NB4 (cell line): Measurements from ENCODE around the gene DPYSL5.

Source experiments
- DNase-seq: peaks from one replicate; pipeline ENCODE4 v3.0.0; 2010; ENCODE audit warnings: low read depth
- H3K4me3 ChIP-seq: one replicate; pipeline ENCODE4 v1.5.1; 2011; ENCODE audit warnings: mild to moderate bottlenecking, low read depth, low read length, moderate library complexity
- MYC ChIP-seq: IDR thresholded peaks from 2 replicates; pipeline ENCODE4 v1.6.1; 2011; ENCODE audit warnings: low read depth, low read length
- POLR2A ChIP-seq: IDR thresholded peaks from 2 replicates; pipeline ENCODE4 v1.6.1; 2011; ENCODE audit warnings: mild to moderate bottlenecking; ENCODE audit not compliant: insufficient read length; ENCODE audit errors: extremely low read depth
- TF ChIP-seq, protein P1 (sequence below): IDR thresholded peaks from one replicate; pipeline ENCODE4 v1.5.1; 2012; ENCODE audit warnings: low read depth, low read length
- TF ChIP-seq, protein P2 (sequence below): IDR thresholded peaks from 2 replicates; pipeline ENCODE4 v1.6.1; 2011; ENCODE audit warnings: low read depth, low read length

DPYSL5 gene

DNA sequence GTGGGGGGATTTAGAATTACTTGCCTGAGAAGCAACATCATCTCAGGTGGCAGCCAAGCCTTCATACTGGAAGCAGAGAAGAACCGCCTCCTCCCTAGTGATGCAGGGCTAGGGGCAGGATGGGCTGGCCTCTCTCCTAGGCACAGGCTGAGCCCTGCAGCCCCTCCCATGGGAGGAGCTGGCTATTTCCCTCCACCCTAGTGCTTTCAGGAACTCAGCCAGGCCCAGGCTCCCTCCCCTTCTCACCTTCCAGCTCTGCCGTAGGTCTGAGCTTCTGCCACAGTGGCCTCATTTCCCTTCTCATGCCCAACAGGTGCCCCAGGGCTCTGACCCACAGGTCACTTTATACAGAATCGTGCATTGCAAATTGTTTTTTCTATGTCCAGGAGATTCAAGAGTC lies 31.0 kb upstream of the DPYSL5 start:
- no peak overlapping the region for H3K4me3 ChIP-seq
- TF ChIP-seq POLR2A (no peak), MYC (no peak)
- TF ChIP-seq, protein P1, sequence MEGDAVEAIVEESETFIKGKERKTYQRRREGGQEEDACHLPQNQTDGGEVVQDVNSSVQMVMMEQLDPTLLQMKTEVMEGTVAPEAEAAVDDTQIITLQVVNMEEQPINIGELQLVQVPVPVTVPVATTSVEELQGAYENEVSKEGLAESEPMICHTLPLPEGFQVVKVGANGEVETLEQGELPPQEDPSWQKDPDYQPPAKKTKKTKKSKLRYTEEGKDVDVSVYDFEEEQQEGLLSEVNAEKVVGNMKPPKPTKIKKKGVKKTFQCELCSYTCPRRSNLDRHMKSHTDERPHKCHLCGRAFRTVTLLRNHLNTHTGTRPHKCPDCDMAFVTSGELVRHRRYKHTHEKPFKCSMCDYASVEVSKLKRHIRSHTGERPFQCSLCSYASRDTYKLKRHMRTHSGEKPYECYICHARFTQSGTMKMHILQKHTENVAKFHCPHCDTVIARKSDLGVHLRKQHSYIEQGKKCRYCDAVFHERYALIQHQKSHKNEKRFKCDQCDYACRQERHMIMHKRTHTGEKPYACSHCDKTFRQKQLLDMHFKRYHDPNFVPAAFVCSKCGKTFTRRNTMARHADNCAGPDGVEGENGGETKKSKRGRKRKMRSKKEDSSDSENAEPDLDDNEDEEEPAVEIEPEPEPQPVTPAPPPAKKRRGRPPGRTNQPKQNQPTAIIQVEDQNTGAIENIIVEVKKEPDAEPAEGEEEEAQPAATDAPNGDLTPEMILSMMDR: no peak
- TF ChIP-seq, protein P2, sequence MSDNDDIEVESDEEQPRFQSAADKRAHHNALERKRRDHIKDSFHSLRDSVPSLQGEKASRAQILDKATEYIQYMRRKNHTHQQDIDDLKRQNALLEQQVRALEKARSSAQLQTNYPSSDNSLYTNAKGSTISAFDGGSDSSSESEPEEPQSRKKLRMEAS: no peak
- DNase-seq: peak; percentile 47

DNA sequence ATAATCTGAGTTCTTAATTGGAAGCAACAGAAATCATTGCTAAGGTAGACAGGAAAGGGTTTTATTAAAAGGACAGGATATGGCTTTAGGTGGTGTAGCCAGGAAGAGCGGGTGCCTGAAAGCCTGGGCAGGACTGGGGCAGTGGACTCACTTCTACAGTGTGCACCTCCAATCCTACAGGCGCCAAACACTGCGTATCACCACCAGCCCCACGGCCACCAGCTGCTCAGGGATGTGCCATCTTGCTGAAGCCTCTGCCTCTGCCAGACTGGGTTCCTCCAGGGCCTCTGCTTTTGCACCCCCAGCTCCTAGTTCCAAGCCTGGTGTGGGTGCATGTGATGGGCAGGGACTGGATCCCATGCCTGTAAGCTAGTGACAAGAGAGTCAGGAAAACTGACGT lies 29.7 kb upstream of the DPYSL5 start:
- TF ChIP-seq MYC (no peak), POLR2A (no peak)
- TF ChIP-seq, protein P1: no peak
- TF ChIP-seq, protein P2: no peak
- DNase-seq: no peak
- no peak overlapping the region for H3K4me3 ChIP-seq

DNA sequence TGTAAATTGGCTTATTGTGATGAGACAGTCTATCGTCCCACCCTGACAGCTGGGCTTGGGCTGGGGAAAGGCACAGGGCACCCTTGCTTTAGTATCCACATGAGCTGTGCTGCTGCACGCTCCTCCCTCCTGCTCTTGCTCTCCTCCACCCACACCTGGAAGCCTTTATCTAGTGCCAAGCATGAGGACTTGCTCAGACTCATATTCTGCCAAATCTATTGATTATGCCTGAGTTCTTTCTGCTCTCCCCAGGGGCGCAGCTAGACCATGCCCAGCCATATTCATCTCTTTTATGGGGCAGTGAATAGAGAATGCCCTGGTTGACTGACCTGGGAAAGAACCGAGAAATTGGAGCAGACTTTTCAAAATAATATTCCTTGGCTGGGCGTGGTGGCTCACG lies 29.0 kb upstream of the DPYSL5 start:
- H3K4me3 ChIP-seq: no peak overlapping the region
- DNase-seq: no peak
- TF ChIP-seq POLR2A (no peak), MYC (no peak)
- TF ChIP-seq, protein P2: no peak
- TF ChIP-seq, protein P1: no peak

DNA sequence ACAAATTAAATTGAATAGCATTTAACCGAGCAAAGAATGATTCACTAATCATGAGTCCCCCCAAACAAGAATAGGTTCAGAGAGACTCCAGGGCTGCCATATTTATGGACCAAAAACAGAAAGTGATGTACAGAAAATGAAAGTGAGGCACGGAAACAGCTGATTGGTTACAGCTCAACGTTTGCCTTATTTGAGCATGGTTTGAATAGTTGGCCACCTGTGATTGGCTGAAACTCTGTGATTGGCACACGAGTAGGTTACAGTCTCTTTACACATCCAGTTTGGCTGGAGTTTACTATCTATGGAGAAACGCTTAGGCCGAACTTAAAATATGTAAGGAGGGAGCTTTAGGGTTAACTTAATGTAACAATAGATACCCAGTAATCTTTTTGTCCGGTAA lies 27.0 kb upstream of the DPYSL5 start:
- DNase-seq: no peak
- no peak overlapping the region for H3K4me3 ChIP-seq
- TF ChIP-seq POLR2A (no peak), MYC (no peak)
- TF ChIP-seq, protein P2: no peak
- TF ChIP-seq, protein P1: no peak

DNA sequence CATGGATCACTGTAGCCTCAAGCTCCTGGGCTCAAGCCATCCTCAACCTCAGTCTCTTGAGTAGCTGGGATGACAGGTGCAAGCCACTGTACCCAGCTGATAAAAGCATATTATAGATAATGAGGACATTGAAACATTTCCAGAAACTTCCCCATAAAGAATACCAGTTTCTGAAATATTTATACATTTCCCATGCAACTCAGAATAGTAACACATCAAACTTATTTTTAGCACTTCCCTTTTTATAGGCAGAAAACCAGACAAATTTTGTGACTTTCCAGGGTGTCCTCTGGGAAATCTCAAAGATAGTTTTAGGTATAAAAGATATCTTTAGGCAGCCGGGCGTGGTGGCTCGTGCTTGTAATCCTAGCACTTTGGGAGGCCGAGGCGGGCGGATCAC lies 25.1 kb upstream of the DPYSL5 start:
- no peak overlapping the region for H3K4me3 ChIP-seq
- no peak for DNase-seq
- TF ChIP-seq, protein P1: no peak
- TF ChIP-seq MYC (no peak), POLR2A (no peak)
- TF ChIP-seq, protein P2: no peak
